Measurements from ENCODE around the gene SMARCA5. TPM values are rescaled to one million over a fixed set of nuclear protein-coding genes. Genes with fewer than 3 reads are reported as not detected.
"Not testable (repeated sequence)": the region's sequence is repeated elsewhere in the genome, so short reads cannot be mapped to it uniquely, and the experiment has no call there.

SMARCA5 gene, protein sequence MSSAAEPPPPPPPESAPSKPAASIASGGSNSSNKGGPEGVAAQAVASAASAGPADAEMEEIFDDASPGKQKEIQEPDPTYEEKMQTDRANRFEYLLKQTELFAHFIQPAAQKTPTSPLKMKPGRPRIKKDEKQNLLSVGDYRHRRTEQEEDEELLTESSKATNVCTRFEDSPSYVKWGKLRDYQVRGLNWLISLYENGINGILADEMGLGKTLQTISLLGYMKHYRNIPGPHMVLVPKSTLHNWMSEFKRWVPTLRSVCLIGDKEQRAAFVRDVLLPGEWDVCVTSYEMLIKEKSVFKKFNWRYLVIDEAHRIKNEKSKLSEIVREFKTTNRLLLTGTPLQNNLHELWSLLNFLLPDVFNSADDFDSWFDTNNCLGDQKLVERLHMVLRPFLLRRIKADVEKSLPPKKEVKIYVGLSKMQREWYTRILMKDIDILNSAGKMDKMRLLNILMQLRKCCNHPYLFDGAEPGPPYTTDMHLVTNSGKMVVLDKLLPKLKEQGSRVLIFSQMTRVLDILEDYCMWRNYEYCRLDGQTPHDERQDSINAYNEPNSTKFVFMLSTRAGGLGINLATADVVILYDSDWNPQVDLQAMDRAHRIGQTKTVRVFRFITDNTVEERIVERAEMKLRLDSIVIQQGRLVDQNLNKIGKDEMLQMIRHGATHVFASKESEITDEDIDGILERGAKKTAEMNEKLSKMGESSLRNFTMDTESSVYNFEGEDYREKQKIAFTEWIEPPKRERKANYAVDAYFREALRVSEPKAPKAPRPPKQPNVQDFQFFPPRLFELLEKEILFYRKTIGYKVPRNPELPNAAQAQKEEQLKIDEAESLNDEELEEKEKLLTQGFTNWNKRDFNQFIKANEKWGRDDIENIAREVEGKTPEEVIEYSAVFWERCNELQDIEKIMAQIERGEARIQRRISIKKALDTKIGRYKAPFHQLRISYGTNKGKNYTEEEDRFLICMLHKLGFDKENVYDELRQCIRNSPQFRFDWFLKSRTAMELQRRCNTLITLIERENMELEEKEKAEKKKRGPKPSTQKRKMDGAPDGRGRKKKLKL
- 23.2 and 28.1 TPM in 2 replicates for total RNA-seq (2014; rRNA removed; shearing (Covaris generic))

DNA sequence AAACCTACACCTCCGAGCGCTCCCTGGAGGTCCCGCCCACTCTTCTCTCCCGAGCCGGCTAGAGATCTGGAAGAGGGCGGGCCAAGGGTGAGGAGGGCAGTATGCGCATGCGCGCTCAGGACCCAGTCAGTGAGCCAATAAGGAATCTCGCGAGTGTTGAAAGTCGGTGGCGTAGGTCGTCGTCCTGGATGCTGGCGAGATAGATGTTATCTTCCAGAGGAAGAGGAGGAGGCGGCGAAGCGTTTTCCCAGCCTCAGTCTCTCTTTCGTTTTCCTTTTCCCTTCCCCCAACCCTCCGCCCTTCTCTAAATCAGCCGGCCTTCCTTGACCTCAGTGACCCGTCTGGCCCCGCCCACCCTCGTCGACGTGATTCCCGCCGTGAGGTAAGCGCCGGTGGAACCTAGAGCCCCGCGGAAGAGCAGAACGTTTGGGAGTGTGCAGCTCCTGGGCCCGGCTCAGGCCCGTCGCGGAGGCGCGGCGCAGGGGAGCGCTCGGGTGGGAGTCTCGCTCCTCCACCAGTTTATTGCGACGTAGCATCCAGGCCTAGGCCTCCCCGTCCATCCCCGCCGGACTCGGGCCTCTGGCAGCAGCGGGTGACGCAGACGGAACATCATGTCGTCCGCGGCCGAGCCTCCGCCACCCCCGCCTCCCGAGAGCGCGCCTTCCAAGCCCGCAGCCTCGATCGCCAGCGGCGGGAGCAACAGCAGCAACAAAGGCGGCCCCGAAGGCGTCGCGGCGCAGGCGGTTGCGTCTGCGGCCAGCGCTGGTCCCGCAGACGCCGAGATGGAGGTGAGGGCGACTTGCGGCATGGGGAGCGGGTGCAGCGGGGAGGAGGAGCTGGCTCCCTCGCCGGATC lies at the start of gene SMARCA5:
Gene SMARCA5 (plus strand): TSS at position 389 of the 855 bp plus-strand sequence. CDS start 223 bp downstream, at position 612.
- peak; percentile 94 for DNase-seq (ENCODE audit: low read depth)

DNA sequence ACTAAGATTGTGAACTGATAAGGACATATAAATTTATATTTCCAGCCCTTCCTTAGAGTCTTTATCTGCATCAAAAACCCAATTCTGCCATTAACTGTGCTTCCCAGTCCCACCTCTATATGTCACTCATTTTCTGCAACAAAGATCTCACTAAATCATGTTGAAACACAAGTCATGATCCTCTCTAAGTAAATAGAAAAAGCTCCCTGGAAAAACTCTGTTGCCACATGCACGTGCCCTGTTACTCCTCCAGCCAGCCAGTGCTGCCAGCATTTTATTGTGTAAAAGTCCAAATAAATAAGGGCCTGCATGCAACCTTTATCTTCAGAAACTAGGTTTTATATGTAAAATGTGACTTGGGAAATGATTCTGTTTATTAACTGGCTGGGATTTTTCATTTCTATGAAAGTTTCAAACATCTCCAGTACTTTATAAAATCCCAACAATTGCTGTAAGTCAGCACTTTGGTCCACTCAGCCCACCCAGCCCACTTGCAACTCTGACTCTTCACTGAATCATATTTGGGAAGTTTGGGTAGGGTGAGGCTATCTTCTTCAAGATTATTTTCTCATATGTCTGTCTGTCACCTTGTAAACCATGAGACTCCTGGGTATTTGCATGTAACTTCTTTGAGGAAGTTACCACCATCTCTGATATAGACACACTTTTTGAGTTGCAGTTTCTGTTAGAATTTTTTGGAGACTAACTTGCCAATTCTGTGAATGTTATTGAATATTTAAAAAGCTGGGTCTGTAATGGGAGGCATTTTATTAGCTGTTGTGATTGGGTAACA lies 40.0 kb upstream of the SMARCA5 start:
- DNase-seq (ENCODE audit: low read depth), result no peak

DNA sequence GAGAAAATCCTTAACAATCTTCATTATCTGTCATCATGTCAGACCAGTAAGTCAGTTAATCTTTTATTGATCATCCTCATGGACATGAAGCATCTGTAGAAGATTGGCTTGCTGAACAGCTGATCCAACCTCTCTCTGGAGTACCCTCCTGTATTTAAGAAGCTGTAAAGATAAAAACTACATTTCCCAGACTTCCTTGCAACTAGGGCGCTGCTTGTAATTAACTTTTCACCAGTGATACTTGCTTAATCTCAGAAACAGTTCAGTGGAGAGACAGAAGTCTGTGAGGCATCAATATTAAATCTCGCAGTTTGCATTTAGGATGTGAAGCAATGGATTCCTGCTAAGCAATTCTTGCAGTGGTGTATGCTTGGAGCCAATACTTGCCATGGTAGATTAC lies 36.0 kb upstream of the SMARCA5 start:
- DNase-seq (ENCODE audit: low read depth), result no peak

DNA sequence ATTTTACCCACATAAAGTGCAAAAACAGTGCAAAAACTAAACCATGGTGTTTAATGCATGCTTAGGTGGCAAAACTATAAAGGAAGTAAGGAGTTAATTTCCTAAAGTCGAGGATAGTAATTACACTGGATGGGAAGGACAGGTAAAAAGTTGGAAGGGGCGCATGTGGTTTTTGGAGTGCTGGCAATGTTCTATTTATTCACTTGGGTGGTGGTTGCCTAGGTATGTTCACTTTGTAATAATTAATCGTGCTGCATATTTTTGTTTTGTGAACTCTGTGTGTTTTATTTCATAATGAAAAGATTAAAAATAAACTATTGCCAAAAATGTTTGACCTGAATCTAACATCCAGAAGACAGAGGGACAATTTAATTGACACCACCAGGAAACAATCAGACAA lies 32.1 kb upstream of the SMARCA5 start:
- DNase-seq (ENCODE audit: low read depth), result no peak

DNA sequence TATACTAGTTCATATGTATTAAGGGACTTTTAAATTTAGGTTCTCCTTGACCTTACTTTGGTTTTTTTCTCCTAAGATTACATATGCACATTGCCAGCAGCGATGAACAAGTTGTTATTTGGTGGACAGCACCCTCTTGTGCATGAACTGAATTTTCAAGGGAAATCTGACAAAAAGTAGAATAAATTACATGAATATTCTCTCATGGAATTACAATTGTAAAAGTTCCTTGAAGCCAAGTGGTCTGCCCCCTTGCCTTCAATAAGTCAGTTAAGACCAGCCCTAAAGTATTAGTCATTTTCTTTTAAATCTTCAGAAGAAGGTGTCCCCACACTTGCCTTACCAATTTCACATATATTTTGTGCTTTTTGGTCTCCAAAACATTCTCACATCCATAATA lies 30.7 kb upstream of the SMARCA5 start:
- peak; percentile 9 for DNase-seq (ENCODE audit: low read depth)

DNA sequence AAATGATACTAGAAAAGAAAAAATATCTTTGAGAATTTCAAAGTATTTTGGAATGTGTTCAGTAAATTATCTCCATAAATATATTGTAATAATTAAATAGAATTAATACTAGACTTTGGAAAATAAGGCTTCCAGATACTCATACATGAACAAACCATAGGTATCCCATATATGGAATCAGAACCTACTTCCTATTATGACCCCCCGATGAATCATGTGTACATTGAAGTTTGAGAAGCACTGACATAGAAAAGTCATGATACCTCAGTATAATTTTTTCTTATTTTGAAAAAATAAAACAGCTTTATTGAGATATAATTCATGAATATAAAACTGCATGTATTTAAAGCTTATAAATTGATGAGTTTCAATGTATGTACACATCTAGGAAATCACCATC lies 27.2 kb upstream of the SMARCA5 start:
- no peak for DNase-seq (ENCODE audit: low read depth)

DNA sequence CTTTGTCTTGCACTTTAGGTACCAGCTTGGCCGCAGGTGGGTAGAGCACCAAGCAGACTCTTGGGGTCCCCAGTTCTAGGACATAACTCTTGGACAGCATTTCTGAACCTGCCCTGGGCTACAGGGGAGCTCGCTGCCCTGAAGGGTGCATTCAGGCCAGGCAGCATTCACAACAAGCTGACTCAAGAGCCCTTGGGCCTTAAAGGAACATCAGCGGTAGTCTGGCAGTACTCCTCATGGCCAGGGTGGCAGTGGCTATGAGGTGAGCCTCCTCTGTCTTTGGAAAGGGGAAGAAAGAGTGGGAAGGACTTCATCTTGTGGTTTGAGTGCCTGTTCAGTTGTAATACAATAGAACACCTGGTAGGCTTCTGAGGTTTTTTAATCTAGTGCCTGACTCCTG lies 24.8 kb upstream of the SMARCA5 start:
- DNase-seq (ENCODE audit: low read depth), result no peak

DNA sequence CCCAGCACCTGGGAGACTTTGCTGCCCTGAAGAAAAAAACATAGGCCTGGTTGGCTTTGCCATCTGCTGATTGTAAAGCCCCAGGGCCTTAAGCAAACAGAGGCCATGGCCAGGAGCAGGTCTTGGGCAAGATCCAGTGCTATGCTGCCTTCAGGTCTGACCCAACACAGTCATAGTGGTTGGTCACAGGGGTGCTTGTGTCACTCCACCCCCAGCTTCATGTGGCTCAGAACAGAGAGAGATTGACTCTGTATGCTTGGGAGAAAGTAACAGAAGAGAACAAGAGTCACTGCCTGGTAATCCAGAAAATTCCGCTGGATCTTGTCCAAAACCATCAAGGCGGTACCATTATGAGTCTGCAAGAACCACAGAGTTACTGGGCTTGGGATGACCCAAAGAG lies 24.4 kb upstream of the SMARCA5 start:
- DNase-seq (ENCODE audit: low read depth), result peak; percentile 3

DNA sequence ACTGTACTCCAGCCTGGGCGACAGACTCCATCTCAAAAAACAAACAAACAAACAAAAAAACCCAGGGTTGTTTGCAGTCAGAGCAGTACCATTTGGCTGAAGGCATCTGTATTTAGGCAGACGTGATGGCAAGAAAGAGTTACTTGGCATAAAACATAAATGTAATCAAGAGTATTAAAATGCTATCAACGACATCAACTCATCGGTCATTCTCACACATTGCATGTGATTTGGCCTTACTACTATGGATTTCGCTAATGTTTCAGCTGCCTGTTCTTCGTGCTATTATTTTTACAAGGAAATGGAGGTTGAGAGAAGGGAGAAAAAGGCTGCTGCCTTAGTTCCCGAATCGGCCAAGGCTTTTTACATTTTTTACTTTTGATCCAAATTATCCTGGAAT lies 15.5 kb upstream of the SMARCA5 start:
- DNase-seq (ENCODE audit: low read depth), result no peak

DNA sequence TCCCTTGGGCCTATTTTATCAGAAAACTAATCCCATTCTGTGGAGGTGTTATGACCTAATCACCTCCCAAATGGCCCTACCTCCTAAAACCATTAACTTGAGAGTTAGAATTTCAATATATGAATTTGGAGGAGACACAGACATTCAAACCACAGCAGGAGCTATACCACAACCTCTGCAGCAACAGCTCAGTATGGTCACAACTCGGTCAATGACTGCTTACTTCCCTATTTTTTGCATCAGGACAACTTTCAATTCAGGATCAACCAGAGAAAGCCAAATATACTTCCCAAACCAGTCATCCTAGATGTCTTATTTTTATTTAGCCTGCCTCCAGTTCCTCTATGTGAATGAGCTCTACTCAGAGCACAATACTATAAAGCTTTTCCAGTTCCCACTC lies 11.3 kb upstream of the SMARCA5 start:
- no peak for DNase-seq (ENCODE audit: low read depth)

DNA sequence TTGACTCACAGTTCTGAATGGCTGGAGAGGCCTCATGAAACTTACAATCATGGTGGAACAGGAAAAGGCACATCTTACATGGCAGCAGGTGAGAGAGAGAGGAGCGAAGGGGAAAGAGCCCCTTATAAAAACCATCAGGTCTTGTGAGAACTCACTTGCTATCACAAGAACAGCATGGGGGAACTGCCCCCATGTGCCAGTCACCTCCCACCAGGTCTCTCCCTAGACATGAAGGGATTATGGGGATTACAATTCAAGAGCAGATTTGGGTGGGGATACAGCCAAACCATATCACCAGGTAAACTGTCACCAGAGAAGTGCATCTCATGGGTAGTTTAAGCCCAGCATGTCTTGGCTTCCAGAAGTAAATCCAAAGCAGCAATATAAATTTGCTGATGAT lies 7.5 kb upstream of the SMARCA5 start:
- DNase-seq (ENCODE audit: low read depth), result no peak

DNA sequence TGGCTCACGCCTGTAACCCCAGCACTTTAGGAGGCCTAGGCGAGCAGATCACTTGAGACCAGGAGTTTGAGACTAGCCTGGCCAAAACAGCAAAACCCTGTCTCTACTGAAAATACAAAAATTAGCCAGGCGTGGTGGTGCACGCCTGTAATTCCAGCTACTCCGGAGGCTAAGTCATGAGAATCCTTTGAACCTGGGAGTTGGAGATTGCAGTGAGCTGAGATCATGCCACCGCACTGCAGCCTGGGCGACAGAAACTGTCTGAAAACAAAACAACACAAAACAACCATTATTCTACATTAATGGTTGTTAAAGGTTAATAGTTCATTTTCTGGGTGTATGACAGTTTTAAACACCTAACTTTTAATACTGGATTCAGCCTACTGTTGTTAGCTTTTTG lies 1.6 kb upstream of the SMARCA5 start:
- DNase-seq (ENCODE audit: low read depth), result no peak

DNA sequence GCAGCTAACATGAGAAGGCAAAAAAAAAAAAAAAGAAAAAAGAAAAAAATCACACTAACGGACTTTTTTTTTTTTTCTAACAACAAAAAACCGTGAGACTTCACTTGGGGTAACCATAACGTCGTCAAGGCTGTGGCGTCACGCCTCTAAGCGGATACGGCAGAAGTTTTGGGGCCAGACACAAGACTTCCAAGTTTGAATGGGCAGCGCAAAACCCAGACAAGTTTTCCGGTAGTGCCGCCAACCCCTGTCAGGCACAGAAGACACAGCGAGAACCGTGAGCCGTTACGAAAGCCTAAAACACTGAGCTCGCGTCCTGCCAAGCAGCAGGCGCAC lies 556 bp upstream of the SMARCA5 start:
- DNase-seq (ENCODE audit: low read depth), result no peak

DNA sequence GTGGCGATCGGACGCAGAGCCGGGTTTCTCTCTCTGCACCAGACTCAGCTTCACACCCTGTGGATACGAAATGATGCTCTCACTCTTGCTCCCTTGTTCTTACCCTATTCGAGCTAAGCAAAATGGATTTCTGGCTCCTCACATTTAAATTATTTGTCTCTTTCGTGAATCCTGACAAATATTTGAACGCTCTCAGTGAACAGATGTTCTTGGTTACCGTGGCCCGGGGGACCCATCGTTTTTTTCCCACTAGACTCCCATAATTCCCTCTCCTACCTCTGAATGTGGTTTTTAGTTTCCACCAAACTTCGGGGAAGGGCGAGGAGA lies 630 bp downstream of the SMARCA5 start:
- DNase-seq (ENCODE audit: low read depth), result no peak

DNA sequence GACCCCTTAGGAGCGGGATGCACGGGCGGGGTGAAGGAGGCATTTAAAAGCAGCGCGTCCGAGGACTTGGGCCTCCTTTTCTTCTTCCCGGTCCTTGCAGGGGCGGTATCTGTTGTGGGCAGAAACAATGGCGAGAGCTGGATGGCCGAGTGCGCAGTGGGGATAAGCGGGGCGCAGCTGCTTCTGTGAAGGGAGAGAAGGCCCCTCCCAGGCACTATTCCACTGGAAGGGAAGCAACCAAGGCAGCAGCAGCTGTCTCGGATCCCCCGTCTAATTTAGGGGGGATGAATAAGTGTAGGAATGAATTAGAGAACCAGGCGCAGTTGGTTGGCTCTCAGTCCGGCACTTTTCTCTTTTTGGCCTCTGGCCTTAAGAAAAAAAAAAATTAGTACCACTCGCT lies 995 bp downstream of the SMARCA5 start:
- peak; percentile 11 for DNase-seq (ENCODE audit: low read depth)

DNA sequence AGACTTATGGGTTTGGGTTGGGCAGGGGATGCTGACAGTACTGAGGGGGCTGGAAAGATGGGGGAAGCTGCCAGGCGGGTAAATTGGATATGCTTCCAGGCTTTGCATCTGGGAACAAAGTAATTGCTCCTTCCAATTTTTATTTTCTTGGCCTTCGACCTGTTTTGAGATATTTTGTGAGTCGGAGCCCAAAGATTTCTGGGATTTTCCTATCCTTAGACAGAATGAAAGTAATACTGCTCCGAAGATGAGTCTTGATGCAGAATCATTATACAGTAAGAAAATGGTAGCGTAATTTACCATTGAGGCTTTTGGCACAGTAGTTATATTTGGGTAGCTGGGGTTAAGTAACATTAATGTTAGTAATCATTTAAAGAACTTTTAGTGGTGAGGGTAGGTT lies 1.4 kb downstream of the SMARCA5 start:
- DNase-seq (ENCODE audit: low read depth), result no peak

DNA sequence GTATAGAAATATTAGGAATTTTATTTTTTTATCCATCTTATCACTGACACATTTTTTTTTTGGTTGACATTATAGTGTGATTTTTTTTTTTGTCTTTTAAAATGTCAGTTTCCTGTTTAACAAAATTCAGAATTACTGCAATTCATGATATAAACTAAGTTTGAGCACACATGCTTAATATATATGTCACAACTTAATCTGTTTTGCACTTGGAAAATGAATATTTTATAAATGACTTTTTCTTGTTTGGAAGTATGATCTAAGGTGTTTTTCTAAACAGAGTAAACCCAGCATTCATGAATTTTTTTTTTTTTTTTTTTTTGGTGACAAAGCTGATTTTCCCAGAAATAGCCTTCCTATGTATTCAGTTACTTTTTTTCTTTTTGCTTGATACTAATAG lies 2.4 kb downstream of the SMARCA5 start:
- DNase-seq (ENCODE audit: low read depth), result no peak

DNA sequence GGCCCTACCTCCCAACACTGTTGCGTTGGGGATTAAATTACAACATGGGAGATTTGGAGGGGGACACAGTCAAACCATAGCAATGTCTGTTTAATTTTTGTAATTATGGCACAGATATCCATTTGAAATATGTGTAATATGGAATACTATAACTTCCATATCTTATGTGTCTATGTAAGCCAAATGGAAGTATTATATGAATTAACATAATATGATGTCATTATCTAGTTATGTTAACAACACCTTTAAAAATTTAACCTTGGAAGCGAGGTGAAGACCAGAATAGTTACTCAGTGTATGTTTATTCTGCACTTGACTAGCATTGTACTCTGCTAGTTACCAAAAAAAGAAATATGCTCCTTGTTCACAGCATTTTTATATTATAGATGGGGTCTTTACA lies 4.3 kb downstream of the SMARCA5 start:
- DNase-seq (ENCODE audit: low read depth), result no peak

DNA sequence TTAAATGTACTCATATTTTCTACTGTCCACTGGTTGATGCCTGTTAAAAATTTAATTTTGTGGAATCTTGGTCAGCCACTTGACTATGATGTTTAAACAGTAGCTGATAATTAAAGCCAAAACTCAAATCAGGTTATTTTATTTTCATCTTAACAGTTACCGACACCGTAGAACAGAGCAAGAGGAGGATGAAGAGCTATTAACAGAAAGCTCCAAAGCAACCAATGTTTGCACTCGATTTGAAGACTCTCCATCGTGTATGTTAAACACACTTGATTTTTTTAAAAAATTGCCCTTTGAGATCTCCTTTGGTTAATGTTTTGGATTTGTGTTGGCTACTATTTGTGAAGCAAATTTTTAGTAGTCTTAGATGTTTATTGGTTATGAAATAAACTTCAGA lies 10.7 kb downstream of the SMARCA5 start:
- DNase-seq (ENCODE audit: low read depth), result no peak

DNA sequence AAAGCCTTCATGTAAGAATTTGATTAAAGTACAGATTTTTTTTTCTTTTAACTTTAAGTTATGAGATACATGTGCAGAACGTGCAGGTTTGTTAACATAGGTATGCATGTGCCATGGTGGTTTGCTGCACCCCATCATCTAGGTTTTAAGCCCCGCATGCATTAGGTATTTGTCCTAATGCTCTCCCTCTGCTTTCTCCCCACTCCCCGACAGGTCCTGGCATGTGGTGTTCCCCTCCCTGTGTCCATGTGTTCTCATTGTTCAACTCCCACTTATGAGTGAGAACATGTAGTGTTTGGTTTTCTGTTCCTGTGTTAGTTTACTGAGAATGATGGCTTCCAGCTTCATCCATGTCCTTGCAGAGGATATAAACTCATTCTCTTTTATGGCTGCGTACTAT lies 14.5 kb downstream of the SMARCA5 start:
- DNase-seq (ENCODE audit: low read depth), result not testable (repeated sequence)

DNA sequence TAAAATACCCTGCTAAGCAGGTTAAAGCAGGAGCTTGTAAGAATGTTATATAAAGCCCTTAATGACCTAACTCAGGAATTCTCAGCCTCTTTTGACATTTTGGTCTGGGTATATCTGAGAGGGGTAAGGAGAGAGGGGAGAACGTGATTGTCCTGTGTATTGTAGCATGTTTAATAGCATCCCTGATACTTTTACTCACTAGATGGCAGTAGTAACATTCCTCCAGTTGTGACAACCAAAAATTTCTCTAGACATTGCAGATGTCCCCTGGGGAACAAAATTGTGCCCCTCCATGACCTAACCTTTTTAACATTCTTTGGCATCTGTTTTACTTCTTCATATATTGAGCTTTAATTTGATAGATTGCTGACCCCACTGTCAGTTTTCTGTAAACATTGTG lies 17.9 kb downstream of the SMARCA5 start:
- DNase-seq (ENCODE audit: low read depth), result no peak

Data from Daoy (cell line).